Naive B cell (primary cell): ENCODE data around the gene MOGAT3. TPM values are rescaled to one million over a fixed set of nuclear protein-coding genes. Genes with fewer than 3 reads are reported as not detected.

Source experiments
- ATAC-seq, 2 donors: fragments of 150-1000 bp; cut with Tn5 transposase; 2 replicates each; pipeline ENCODE4 v1.10.0; 2021; ENCODE audit warnings: low read depth in 2 of 2, mild to moderate bottlenecking in 2 of 2, moderate library complexity in 2 of 2
- DNase-seq: peaks from one replicate; pipeline ENCODE4 v3.0.0; 2022
- H3K27ac Mint-ChIP-seq, 6 donors: one replicate each; pipeline ENCODE4 v1.8.0; 2020 to 2022; ENCODE audit warnings: mild to moderate bottlenecking in 6 of 6, mixed read lengths in 6 of 6, moderate library complexity in 5 of 6, inconsistent platforms in 2 of 6
- H3K27me3 Mint-ChIP-seq, 3 donors: one replicate each; pipeline ENCODE4 v1.8.0; 2021 to 2022; ENCODE audit warnings: mixed read lengths in 3 of 3, mild to moderate bottlenecking in 1 of 3
- H3K36me3 Mint-ChIP-seq, 2 donors: one replicate each; pipeline ENCODE4 v1.8.0; 2020 to 2022; ENCODE audit warnings: mixed read lengths in 2 of 2, inconsistent platforms in 1 of 2, mild to moderate bottlenecking in 1 of 2
- H3K4me1 Mint-ChIP-seq, 3 donors: one replicate each; pipeline ENCODE4 v1.8.0; 2020 to 2022; ENCODE audit warnings: mixed read lengths in 3 of 3, inconsistent platforms in 1 of 3, mild to moderate bottlenecking in 1 of 3, moderate library complexity in 1 of 3
- H3K4me3 Mint-ChIP-seq, 8 donors: one replicate each; pipeline ENCODE4 v1.8.0; 2020 to 2022; ENCODE audit warnings: mild to moderate bottlenecking in 8 of 8, mixed read lengths in 8 of 8, moderate library complexity in 8 of 8, inconsistent platforms in 2 of 8
- H3K9me3 Mint-ChIP-seq, 7 donors: one replicate each; pipeline ENCODE4 v1.8.0; 2020 to 2022; ENCODE audit warnings: mixed read lengths in 7 of 7, mild to moderate bottlenecking in 5 of 7, inconsistent platforms in 2 of 7, moderate library complexity in 1 of 7
- polyA plus RNA-seq, 6 donors: library from polyadenylated mRNA; unstranded; fragments of 300-500 nt; fragmentation: Illumina TruSeq; gene quantifications; one replicate each; pipeline ENCODE4 v1.2.3, GENCODE V29; 2021; ENCODE audit warnings: low read depth in 6 of 6

The MOGAT3 gene
- polyA plus RNA-seq, 6 donors from 2014 or later: not detected

GRCh38 chr7:101164071-101164840, 36.6 kb downstream of the MOGAT3 start:
- H3K4me1 Mint-ChIP-seq: peaks cover 31 to 46% (median 39%) of the 10 kb centered on the region in 3 donors
- H3K36me3 Mint-ChIP-seq: peaks cover 0 to 30% of the 10 kb centered on the region in 2 donors
- H3K27ac Mint-ChIP-seq: peak overlapping the region in 2 of 6 donors; percentile 30 to 97
- H3K27me3 Mint-ChIP-seq: peaks cover 35 to 51% (median 42%) of the 10 kb centered on the region in 3 donors
- ATAC-seq (no peak), DNase-seq (no peak)
- H3K9me3 Mint-ChIP-seq: peaks cover 0 to 9% (median 2%) of the 10 kb centered on the region in 7 donors
- H3K4me3 Mint-ChIP-seq: peak overlapping the region; percentile 70 to 86 (median 82)

- DNase-seq (no peak), ATAC-seq (no peak)
- peaks cover 0 to 8% (median 2%) of the 10 kb centered on the region in 7 donors for H3K9me3 Mint-ChIP-seq
- peaks cover 29 to 43% (median 35%) of the 10 kb centered on the region in 3 donors for H3K27me3 Mint-ChIP-seq
- peak overlapping the region; percentile 79 to 92 (median 85) for H3K4me3 Mint-ChIP-seq
- peaks cover 0 to 25% of the 10 kb centered on the region in 2 donors for H3K36me3 Mint-ChIP-seq
- peaks cover 25 to 41% (median 38%) of the 10 kb centered on the region in 3 donors for H3K4me1 Mint-ChIP-seq
- H3K27ac Mint-ChIP-seq: no peak overlapping the region
Observed at GRCh38 chr7:101163279-101164070, 37.4 kb downstream of the MOGAT3 start.

- peaks cover 21 to 37% (median 36%) of the 10 kb centered on the region in 3 donors for H3K4me1 Mint-ChIP-seq
- ATAC-seq (no peak), DNase-seq (no peak)
- H3K27ac Mint-ChIP-seq: peak overlapping the region in 2 of 6 donors; percentile 37 to 63
- H3K4me3 Mint-ChIP-seq: peak overlapping the region; percentile 78 to 92 (median 84)
- peaks cover 0 to 8% (median 2%) of the 10 kb centered on the region in 7 donors for H3K9me3 Mint-ChIP-seq
- H3K36me3 Mint-ChIP-seq: peaks cover 0 to 22% of the 10 kb centered on the region in 2 donors
- peaks cover 22 to 36% (median 27%) of the 10 kb centered on the region in 3 donors for H3K27me3 Mint-ChIP-seq
Observed at GRCh38 chr7:101162551-101163278, 38.1 kb downstream of the MOGAT3 start.

GRCh38 chr7:101161692-101162471, 39.0 kb downstream of the MOGAT3 start:
- ATAC-seq (no peak), DNase-seq (no peak)
- Mint-ChIP-seq H3K4me1 (peaks cover 17 to 33% (median 30%) of the 10 kb centered on the region in 3 donors), H3K27me3 (peaks cover 13 to 27% (median 19%) of the 10 kb centered on the region in 3 donors), H3K27ac (peak overlapping the region in 1 of 6 donors; percentile 37), H3K4me3 (peak overlapping the region; percentile 60 to 92 (median 84)), H3K9me3 (peaks cover 0 to 8% (median 2%) of the 10 kb centered on the region in 7 donors), H3K36me3 (peaks cover 0 to 22% of the 10 kb centered on the region in 2 donors)

GRCh38 chr7:101160910-101161309, 39.9 kb downstream of the MOGAT3 start:
- H3K4me3 Mint-ChIP-seq: peak overlapping the region in 2 of 8 donors; percentile 13 to 65
- peaks cover 9 to 19% (median 13%) of the 10 kb centered on the region in 3 donors for H3K27me3 Mint-ChIP-seq
- no peak for DNase-seq
- peaks cover 11 to 24% (median 24%) of the 10 kb centered on the region in 3 donors for H3K4me1 Mint-ChIP-seq
- no peak overlapping the region for H3K27ac Mint-ChIP-seq
- ATAC-seq: no peak
- peaks cover 0 to 20% of the 10 kb centered on the region in 2 donors for H3K36me3 Mint-ChIP-seq
- H3K9me3 Mint-ChIP-seq: peaks cover 0 to 5% (median 2%) of the 10 kb centered on the region in 7 donors

GRCh38 chr7:101159696-101160674, 40.9 kb downstream of the MOGAT3 start:
- peak overlapping the region in 1 of 8 donors; percentile 38 for H3K4me3 Mint-ChIP-seq
- DNase-seq: no peak
- H3K36me3 Mint-ChIP-seq: peaks cover 0 to 13% of the 10 kb centered on the region in 2 donors
- H3K27me3 Mint-ChIP-seq: peaks cover 0 to 9% (median 3%) of the 10 kb centered on the region in 3 donors
- H3K9me3 Mint-ChIP-seq: no peaks in the 10 kb centered on the region
- peaks cover 12 to 24% (median 23%) of the 10 kb centered on the region in 3 donors for H3K4me1 Mint-ChIP-seq
- no peak for ATAC-seq
- peak overlapping the region in 1 of 6 donors; percentile 11 for H3K27ac Mint-ChIP-seq

- H3K4me3 Mint-ChIP-seq: peak overlapping the region in 2 of 8 donors; percentile 37 to 75
- H3K27me3 Mint-ChIP-seq: no peaks in the 10 kb centered on the region
- H3K36me3 Mint-ChIP-seq: peaks cover 0 to 13% of the 10 kb centered on the region in 2 donors
- ATAC-seq (no peak), DNase-seq (no peak)
- peaks cover 13 to 22% (median 20%) of the 10 kb centered on the region in 3 donors for H3K4me1 Mint-ChIP-seq
- peaks cover 0 to 1% (median 0%) of the 10 kb centered on the region in 7 donors for H3K9me3 Mint-ChIP-seq
- peak overlapping the region in 1 of 6 donors; percentile 85 for H3K27ac Mint-ChIP-seq
Observed at GRCh38 chr7:101156866-101157589, 43.8 kb downstream of the MOGAT3 start.

- H3K4me1 Mint-ChIP-seq: peaks cover 13 to 22% (median 20%) of the 10 kb centered on the region in 3 donors
- peak overlapping the region in 1 of 6 donors; percentile 58 for H3K27ac Mint-ChIP-seq
- DNase-seq (no peak), ATAC-seq (no peak)
- peak overlapping the region in 1 of 8 donors; percentile 75 for H3K4me3 Mint-ChIP-seq
- peaks cover 0 to 13% of the 10 kb centered on the region in 2 donors for H3K36me3 Mint-ChIP-seq
- peaks cover 0 to 1% (median 0%) of the 10 kb centered on the region in 7 donors for H3K9me3 Mint-ChIP-seq
- H3K27me3 Mint-ChIP-seq: no peaks in the 10 kb centered on the region
Observed at GRCh38 chr7:101156277-101156676, 44.6 kb downstream of the MOGAT3 start.

GRCh38 chr7:101155303-101155702, 45.5 kb downstream of the MOGAT3 start:
- Mint-ChIP-seq H3K27ac (peak overlapping the region in 1 of 6 donors; percentile 65), H3K9me3 (peaks cover 0 to 1% (median 0%) of the 10 kb centered on the region in 7 donors), H3K27me3 (no peaks in the 10 kb centered on the region), H3K4me3 (peak overlapping the region; percentile 70 to 93 (median 80)), H3K4me1 (peaks cover 13 to 22% (median 20%) of the 10 kb centered on the region in 3 donors), H3K36me3 (peaks cover 0 to 13% of the 10 kb centered on the region in 2 donors)
- ATAC-seq (peak; percentile 20 to 33), DNase-seq (no peak)

GRCh38 chr7:101154693-101155102, 46.1 kb downstream of the MOGAT3 start:
- H3K4me1 Mint-ChIP-seq: peaks cover 13 to 22% (median 20%) of the 10 kb centered on the region in 3 donors
- no peak for DNase-seq
- H3K27me3 Mint-ChIP-seq: peaks cover under 1 to 3% (median 2%) of the 10 kb centered on the region in 3 donors
- peak overlapping the region; percentile 70 to 93 (median 84) for H3K4me3 Mint-ChIP-seq
- H3K27ac Mint-ChIP-seq: no peak overlapping the region
- ATAC-seq: peak; percentile 5 to 8
- peaks cover 0 to 7% of the 10 kb centered on the region in 2 donors for H3K36me3 Mint-ChIP-seq
- peaks cover 0 to 1% (median 0%) of the 10 kb centered on the region in 7 donors for H3K9me3 Mint-ChIP-seq
